Uterus (tissue), 2 donors: ENCODE data around the gene NUP210.

Experiments
- CTCF ChIP-seq, 4 experiments: fragments of 200-600 bp in 2 of 4; fragments of 450-650 bp in 2 of 4; sonication (generic) in 2 of 4; IDR thresholded peaks; one replicate each; pipeline ENCODE4 v1.5.1; 2016 to 2019; ENCODE audit warnings: antibody characterized with exemption in 4 of 4, mild to moderate bottlenecking in 2 of 4, moderate library complexity in 1 of 4
- POLR2A ChIP-seq, 2 donors: fragments of 450-650 bp; IDR thresholded peaks; one replicate each; pipeline ENCODE4 v1.6.1; 2016; ENCODE audit warnings: antibody characterized with exemption in 2 of 2, mild to moderate bottlenecking in 1 of 2, moderate library complexity in 1 of 2

DNA sequence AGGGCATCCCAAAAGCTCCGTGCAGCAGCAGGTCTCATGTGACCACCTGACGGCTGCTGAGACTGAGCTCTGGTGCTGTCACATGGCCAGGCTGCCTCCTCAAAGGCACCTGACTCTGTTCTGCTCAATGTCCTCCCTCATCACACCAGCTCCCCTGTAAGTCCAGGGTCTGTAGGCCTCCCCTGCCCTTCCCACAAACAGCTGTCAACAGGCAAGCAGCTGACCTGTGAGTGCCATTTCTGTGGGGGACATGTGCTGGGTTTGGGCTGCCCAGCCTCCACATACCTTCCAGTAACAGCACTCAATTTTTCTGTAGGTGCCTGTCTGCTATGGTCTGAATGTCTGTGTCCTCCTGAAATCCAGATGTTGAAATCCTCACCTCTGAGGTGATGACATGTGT is 11.2 kb downstream of the NUP210 start:
- no peak for TF ChIP-seq POLR2A (IDR thresholded peaks at IDR 0.05)
- TF ChIP-seq CTCF (IDR thresholded peaks at IDR 0.05), result no peak
